LNCaP clone FGC (cell line): ENCODE data around the gene ST6GAL1.

Experiments used
- DNase-seq: peaks from one replicate; pipeline ENCODE4 v3.0.0-alpha.2; 2011; ENCODE audit warnings: low read depth
- H3K4me3 ChIP-seq: 2 replicates; pipeline ENCODE4 v1.5.1; 2011; ENCODE audit warnings: mild to moderate bottlenecking, low read depth, low read length, control low read depth
- CTCF ChIP-seq: IDR thresholded peaks from 2 replicates; pipeline ENCODE4 v1.5.1; 2012; ENCODE audit warnings: mild to moderate bottlenecking; ENCODE audit not compliant: control insufficient read depth, insufficient read depth; ENCODE audit errors: extremely low read depth

ST6GAL1 gene

GRCh38 chr3:186935133-186935532 is 4.8 kb downstream of the ST6GAL1 start:
- H3K4me3 ChIP-seq: no peak overlapping the region
- TF ChIP-seq CTCF: no peak
- no peak for DNase-seq

DNA sequence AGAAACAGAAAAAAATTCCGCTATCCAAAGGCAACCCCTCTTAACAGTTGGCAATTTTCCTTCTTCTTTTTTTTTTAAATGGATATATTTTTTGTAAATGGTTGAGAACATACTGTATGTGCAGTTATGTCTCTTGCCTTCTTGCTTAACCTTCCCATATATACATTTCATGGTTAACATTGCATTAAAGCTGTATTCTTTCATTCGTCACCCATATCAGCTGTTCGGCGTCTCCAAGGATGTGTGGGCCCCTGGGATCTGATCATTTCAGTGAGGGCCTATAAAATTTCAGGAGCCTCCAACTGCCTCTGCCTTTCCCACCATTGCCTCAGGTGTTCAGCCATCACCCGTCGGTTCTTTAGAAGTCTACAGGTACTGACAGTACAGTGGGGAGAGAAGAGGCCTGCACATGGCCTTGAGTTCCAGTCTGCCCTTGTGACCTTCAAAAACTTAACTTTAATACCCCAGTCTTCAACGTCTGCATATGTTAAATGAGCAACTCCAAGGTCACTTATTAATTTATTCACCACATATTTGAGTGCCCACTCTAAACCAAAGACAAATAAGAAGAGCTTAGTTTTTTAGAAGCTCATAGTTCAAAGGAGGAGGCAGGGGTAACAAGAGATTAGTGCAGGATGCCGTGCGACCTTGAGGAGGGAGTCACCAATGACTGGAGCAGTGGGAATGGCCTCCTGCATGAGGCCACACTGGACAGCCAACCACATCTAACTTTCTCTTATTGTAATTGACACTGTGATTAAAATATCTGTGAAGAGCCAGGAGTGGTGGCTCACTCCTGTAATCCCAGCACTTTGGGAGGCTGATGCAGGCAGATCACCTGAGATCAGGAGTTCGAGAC is 6.9 kb downstream of the ST6GAL1 start:
- H3K4me3 ChIP-seq: no peak overlapping the region
- no peak for DNase-seq
- TF ChIP-seq CTCF: no peak

- no peak overlapping the region for H3K4me3 ChIP-seq
- no peak for TF ChIP-seq CTCF
- no peak for DNase-seq
Measured at GRCh38 chr3:186938716-186939115, 8.4 kb downstream of the ST6GAL1 start.

DNA sequence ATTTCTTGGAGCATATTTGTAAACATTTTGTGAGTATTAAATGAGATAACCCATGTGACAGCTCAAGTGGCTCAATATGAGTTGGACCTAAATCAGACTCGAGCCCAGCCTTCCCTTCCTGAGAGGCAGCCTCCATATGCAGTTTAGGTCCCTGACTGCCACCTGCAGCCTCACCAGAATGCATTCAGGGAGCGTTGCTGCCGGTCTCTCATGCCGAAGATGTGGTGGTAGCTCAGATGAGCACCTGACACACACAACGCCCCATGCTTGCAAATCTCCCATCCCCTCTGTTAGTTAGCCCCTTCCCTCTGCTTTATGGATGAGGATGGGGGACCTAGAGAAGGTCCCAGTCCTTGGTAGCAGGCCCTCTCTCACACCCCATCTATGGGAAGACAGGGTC is 9.2 kb downstream of the ST6GAL1 start:
- H3K4me3 ChIP-seq: no peak overlapping the region
- no peak for TF ChIP-seq CTCF
- no peak for DNase-seq

DNA sequence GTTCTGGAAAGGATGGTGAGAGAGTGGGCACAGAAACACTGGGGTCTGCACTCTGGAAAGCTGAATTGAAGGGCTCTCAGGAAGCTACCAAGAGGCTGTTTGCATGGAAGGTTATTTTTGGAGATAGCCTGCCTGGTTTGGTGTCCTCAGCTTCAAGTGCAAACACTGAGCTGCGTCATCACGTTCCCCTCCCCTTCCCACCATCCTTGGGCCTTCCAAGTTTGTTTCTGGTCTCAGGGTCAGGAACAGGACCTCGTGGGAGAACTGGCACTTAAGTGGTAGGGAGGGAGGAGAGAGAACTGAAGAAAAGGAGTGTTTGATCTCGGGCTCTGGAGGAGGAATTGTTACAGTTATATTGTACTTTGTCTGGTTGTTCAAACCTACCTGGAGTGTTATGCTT is 10.6 kb downstream of the ST6GAL1 start:
- no peak for TF ChIP-seq CTCF
- H3K4me3 ChIP-seq: no peak overlapping the region
- no peak for DNase-seq

GRCh38 chr3:186942168-186942567 is 11.8 kb downstream of the ST6GAL1 start:
- DNase-seq: no peak
- H3K4me3 ChIP-seq: no peak overlapping the region
- no peak for TF ChIP-seq CTCF

DNA sequence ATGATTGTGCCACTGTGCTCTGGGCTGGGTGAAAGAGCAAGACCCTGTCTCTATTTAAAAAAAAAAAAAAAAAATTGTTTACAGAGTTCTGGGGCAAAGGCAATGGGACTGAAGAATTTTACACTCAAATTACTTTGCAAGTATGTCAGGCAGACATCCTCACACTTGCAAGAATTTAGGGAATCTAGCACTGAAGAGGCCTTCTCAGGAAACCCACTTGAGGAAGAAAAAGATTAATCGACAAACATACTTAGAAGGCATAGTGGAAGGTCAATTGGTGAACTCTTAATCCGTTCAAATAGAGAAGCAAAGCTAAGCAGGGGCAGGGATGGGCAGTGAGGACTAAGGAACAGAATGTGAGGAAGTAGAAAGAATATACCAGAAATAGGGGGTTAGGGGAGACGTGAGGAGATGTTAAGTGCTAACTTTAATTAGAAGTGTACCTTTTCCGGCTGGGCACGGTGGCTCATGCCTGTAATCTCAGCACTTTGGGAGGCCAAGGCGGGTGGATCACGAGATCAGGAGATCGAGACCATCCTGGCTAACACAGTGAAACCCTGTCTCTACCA is 15.0 kb downstream of the ST6GAL1 start:
- no peak for TF ChIP-seq CTCF
- DNase-seq: no peak

More for the DNA sequence above, 15.0 kb downstream of the ST6GAL1 start:
- H3K4me3 ChIP-seq: no peak overlapping the region
